H1 (cell line): ENCODE measurements around the gene SPOCD1. TPM values are rescaled to one million over a fixed set of nuclear protein-coding genes. Genes with fewer than 3 reads are reported as not detected.

Source experiments
- CTCF ChIA-PET: fragments of 300-600 bp; sonication (Branson Sonifier 250); formaldehyde crosslinking; loops from one replicate; lab custom pipeline; 2021; ENCODE audit not compliant: partially characterized antibody; lab: Charles Lee
- POLR2A ChIA-PET: fragments of 300-600 bp; sonication (Branson Sonifier 250); formaldehyde crosslinking; loops from one replicate; lab custom pipeline; 2021; ENCODE audit warnings: inconsistent platforms; ENCODE audit not compliant: partially characterized antibody; lab: Charles Lee
- DNase-seq, 2 experiments: peaks; one replicate each; pipeline versions ENCODE4 v3.0.0 to v3.0.0-alpha.2; 2010 to 2022; ENCODE audit warnings: low spot score in 2 of 2, low read depth in 1 of 2, mixed read lengths in 1 of 2
- FAIRE-seq: peaks from 2 replicates; lab custom pipeline; 2011; peaks lifted over from hg19 to GRCh38; lab: Jason Lieb, UNC
- H2AFZ ChIP-seq: 2 replicates; pipeline ENCODE4 v1.8.1; 2012; ENCODE audit warnings: low read length, inconsistent platforms
- H2AK5ac ChIP-seq: 2 replicates; pipeline ENCODE4 v1.6.1; 2013; ENCODE audit warnings: low read depth, low read length
- H2BK120ac ChIP-seq: replicated peaks from 2 replicates; pipeline ENCODE3; 2013; ENCODE audit warnings: low read depth, low read length, inconsistent platforms
- H2BK12ac ChIP-seq: 2 replicates; pipeline ENCODE4 v1.6.1; 2013; ENCODE audit warnings: low read depth, low read length
- H2BK15ac ChIP-seq: 2 replicates; pipeline ENCODE4 v1.6.1; 2013; ENCODE audit warnings: low read length
- H2BK20ac ChIP-seq: 2 replicates; pipeline ENCODE4 v1.6.1; 2013; ENCODE audit warnings: low read length
- H2BK5ac ChIP-seq: 2 replicates; pipeline ENCODE4 v1.6.1; 2013; ENCODE audit warnings: low read depth, low read length
- H3K14ac ChIP-seq: 2 replicates; pipeline ENCODE4 v1.6.1; 2013; ENCODE audit warnings: inconsistent platforms; ENCODE audit not compliant: insufficient read length
- H3K18ac ChIP-seq: 2 replicates; pipeline ENCODE4 v1.6.1; 2013; ENCODE audit warnings: low read length; ENCODE audit errors: extremely low read depth
- H3K23ac ChIP-seq: 2 replicates; pipeline ENCODE4 v1.6.1; 2013; ENCODE audit warnings: inconsistent platforms; ENCODE audit not compliant: insufficient read length
- H3K23me2 ChIP-seq: 2 replicates; pipeline ENCODE4 v1.6.1; 2013; ENCODE audit warnings: low read depth, low read length
- H3K27ac ChIP-seq: 2 replicates; pipeline ENCODE4 v1.6.1; 2011; ENCODE audit warnings: low read depth, low read length, inconsistent platforms
- H3K27me3 ChIP-seq, 4 experiments: replicated peaks in 1 of 4; 1 replicate in 1 of 4; 2 replicates in 3 of 4; pipeline versions ENCODE4 v1.6.1 to v1.8.1; 2011 to 2013; ENCODE audit warnings: low read length in 3 of 4, mild to moderate bottlenecking in 3 of 4, inconsistent platforms in 2 of 4, mixed read lengths in 2 of 4, moderate library complexity in 1 of 4; ENCODE audit not compliant: control insufficient read depth in 3 of 4, insufficient read depth in 3 of 4; ENCODE audit errors: extremely low read depth in 1 of 4
- H3K36me3 ChIP-seq, 4 experiments: 2 replicates each; pipeline versions ENCODE4 v1.6.1 to v1.8.1; 2011 to 2013; ENCODE audit warnings: mild to moderate bottlenecking in 4 of 4, low read length in 3 of 4, moderate library complexity in 2 of 4, control low read depth in 1 of 4, inconsistent platforms in 1 of 4; ENCODE audit not compliant: insufficient read depth in 4 of 4, control insufficient read depth in 2 of 4
- H3K4ac ChIP-seq: replicated peaks from 2 replicates; pipeline ENCODE3; 2013; ENCODE audit warnings: low read length, low read depth, mixed read lengths, inconsistent platforms; ENCODE audit not compliant: insufficient read length
- H3K4me1 ChIP-seq, 4 experiments: replicated peaks in 1 of 4; 1 replicate in 1 of 4; 2 replicates in 3 of 4; pipeline versions ENCODE4 v1.6.1 to v1.8.1; 2011 to 2013; ENCODE audit warnings: low read length in 3 of 4, inconsistent platforms in 2 of 4, mixed read lengths in 1 of 4; ENCODE audit not compliant: insufficient read depth in 4 of 4, control insufficient read depth in 3 of 4
- H3K4me2 ChIP-seq, 2 experiments: 2 replicates each; pipeline versions ENCODE4 v1.6.1 to v1.8.1; 2011 to 2013; ENCODE audit warnings: low read depth in 2 of 2, low read length in 2 of 2, control low read depth in 1 of 2, inconsistent platforms in 1 of 2, mild to moderate bottlenecking in 1 of 2; ENCODE audit not compliant: insufficient read depth in 1 of 2
- H3K4me3 ChIP-seq, 4 experiments: fragments of 200-600, 300-600 bp in 1 of 4; sonication (generic), shearing (Covaris generic), sonication (Bioruptor Twin) in 1 of 4; 2 replicates each; pipeline versions ENCODE4 v1.5.1 to v1.8.1; 2011 to 2016; ENCODE audit warnings: low read length in 4 of 4, low read depth in 3 of 4, control low read depth in 2 of 4, inconsistent platforms in 2 of 4, mild to moderate bottlenecking in 2 of 4, mixed read lengths in 1 of 4, moderate library complexity in 1 of 4; ENCODE audit not compliant: insufficient read depth in 2 of 4; ENCODE audit errors: extremely low read depth in 1 of 4
- H3K56ac ChIP-seq: replicated peaks from 2 replicates; pipeline ENCODE3; 2013; ENCODE audit warnings: low read depth, mild to moderate bottlenecking, mixed read lengths, low read length, inconsistent platforms; ENCODE audit not compliant: insufficient read length
- H3K79me1 ChIP-seq: 2 replicates; pipeline ENCODE4 v1.6.1; 2013; ENCODE audit warnings: low read depth, low read length, control low read depth
- H3K79me2 ChIP-seq, 2 experiments: 2 replicates each; pipeline versions ENCODE4 v1.6.1 to v1.8.1; 2012 to 2013; ENCODE audit warnings: low read length in 2 of 2, mild to moderate bottlenecking in 2 of 2, inconsistent platforms in 1 of 2; ENCODE audit not compliant: insufficient read depth in 2 of 2, control insufficient read depth in 1 of 2
- H3K9ac ChIP-seq, 4 experiments: replicated peaks in 1 of 4; 1 replicate in 1 of 4; 2 replicates in 3 of 4; pipeline versions ENCODE4 v1.6.1 to v1.8.1; 2011 to 2013; ENCODE audit warnings: low read depth in 3 of 4, low read length in 3 of 4, control low read depth in 2 of 4, mild to moderate bottlenecking in 2 of 4, moderate library complexity in 2 of 4, inconsistent platforms in 1 of 4; ENCODE audit errors: extremely low read depth in 1 of 4
- H3K9me3 ChIP-seq, 2 experiments: 2 replicates each; pipeline versions ENCODE4 v1.6.1 to v1.8.1; 2012 to 2013; ENCODE audit warnings: mild to moderate bottlenecking in 2 of 2, moderate library complexity in 2 of 2, control low read depth in 1 of 2, inconsistent platforms in 1 of 2, low read depth in 1 of 2, low read length in 1 of 2, mixed read lengths in 1 of 2; ENCODE audit not compliant: insufficient read depth in 2 of 2
- H4K20me1 ChIP-seq, 2 experiments: replicated peaks in 1 of 2; 2 replicates each; pipeline versions ENCODE3 to v1.8.1; 2011 to 2013; ENCODE audit warnings: inconsistent platforms in 2 of 2, low read length in 2 of 2, mild to moderate bottlenecking in 1 of 2; ENCODE audit not compliant: insufficient read depth in 2 of 2, control insufficient read depth in 1 of 2
- H4K5ac ChIP-seq: 2 replicates; pipeline ENCODE4 v1.6.1; 2013; ENCODE audit warnings: low read length, low read depth, mixed read lengths, inconsistent platforms; ENCODE audit not compliant: insufficient read length
- H4K8ac ChIP-seq: 2 replicates; pipeline ENCODE4 v1.8.0; 2013; ENCODE audit warnings: mild to moderate bottlenecking, moderate library complexity, low read length, inconsistent platforms; ENCODE audit not compliant: insufficient read depth; ENCODE audit errors: extremely low read depth
- H4K91ac ChIP-seq: replicated peaks from 2 replicates; pipeline ENCODE3; 2013; ENCODE audit warnings: low read length, mixed read lengths, inconsistent platforms; ENCODE audit not compliant: insufficient read length
- ASH2L ChIP-seq: fragments of 200-600, 300-600 bp; sonication (generic); IDR thresholded peaks from one replicate; pipeline ENCODE4 v1.7.1; 2017; ENCODE audit warnings: low read length
- CBX5 ChIP-seq: fragments of 300-800, 300-1000 bp; sonication (generic); IDR thresholded peaks from 2 replicates; pipeline ENCODE4 v1.7.1; 2016; ENCODE audit warnings: antibody characterized with exemption, low read length, low read depth
- FOSL1 ChIP-seq: IDR thresholded peaks from 2 replicates; pipeline ENCODE4 v1.6.1; 2011; ENCODE audit warnings: mild to moderate bottlenecking, low read depth, low read length, moderate library complexity; ENCODE audit not compliant: insufficient read depth
- KDM1A ChIP-seq: fragments of 200-600, 300-600 bp; sonication (generic); IDR thresholded peaks from 2 replicates; pipeline ENCODE4 v1.7.1; 2016; ENCODE audit warnings: mild to moderate bottlenecking, low read length, borderline replicate concordance
- MAFK ChIP-seq: IDR thresholded peaks from 2 replicates; pipeline ENCODE4 v1.6.1; 2012; ENCODE audit warnings: low read depth, mild to moderate bottlenecking, improper control_type of control experiment, low read length
- RBBP5 ChIP-seq: IDR thresholded peaks from 2 replicates; pipeline ENCODE4 v1.7.1; 2012; ENCODE audit warnings: low read depth, mild to moderate bottlenecking, inconsistent platforms, low read length, moderate library complexity, borderline replicate concordance
- TAF7 ChIP-seq: optimal IDR thresholded peaks from 2 replicates; pipeline ENCODE3; 2011; ENCODE audit warnings: low read depth, mild to moderate bottlenecking, inconsistent platforms, low read length, moderate library complexity, borderline replicate concordance
- polyA plus RNA-seq, 7 experiments: library from polyadenylated mRNA; depleted of rRNA in 3 of 7; stranded (reverse) in 5 of 7; unstranded in 2 of 7; fragments of >200 nt in 5 of 7; fragments of 200-250 nt in 2 of 7; gene quantifications; 1 replicate in 5 of 7; 2 replicates in 1 of 7; 4 replicates in 1 of 7; pipeline versions ENCODE4 v1.2.1 to v1.2.3, GENCODE V29; 2011 to 2013; ENCODE audit warnings: missing spikeins in 2 of 7, mixed read lengths in 2 of 7
- total RNA-seq: library from RNA; stranded (reverse); fragmentation: NEBNext Ultra II Directional; extraction: Animal tissue kit (Norgen Biotek cat#: 25700); gene quantifications from 2 replicates; pipeline ENCODE4 v1.2.1, GENCODE V29; 2021

The SPOCD1 gene
- total and polyA plus RNA-seq, 2 of the 8 experiments (the other 6 are each of a cell fraction or from before 2014, with no cell fraction given) = 1.8 to 2.9 TPM

- Histone ChIP-seq H3K36me3 (no peaks in the 10 kb centered on the region), H2AK5ac (no peak overlapping the region), H4K20me1 (no peaks in the 10 kb centered on the region), H3K79me2 (no peaks in the 10 kb centered on the region), H4K91ac (no peak overlapping the region), H3K79me1 (no peaks in the 10 kb centered on the region), H3K18ac (no peak overlapping the region), H2BK5ac (no peak overlapping the region), H3K9ac (no peak overlapping the region), H2AFZ (no peak overlapping the region), H3K27ac (no peak overlapping the region), H3K9me3 (no peaks in the 10 kb centered on the region), H3K14ac (no peak overlapping the region), H3K56ac (no peak overlapping the region), H2BK12ac (no peak overlapping the region), H2BK15ac (no peak overlapping the region), H3K27me3 (no peaks in the 10 kb centered on the region), H2BK120ac (no peak overlapping the region), H3K23ac (no peak overlapping the region), H3K4me3 (no peak overlapping the region), H3K4ac (no peak overlapping the region), H3K4me1 (no peaks in the 10 kb centered on the region), H4K8ac (no peak overlapping the region), H3K4me2 (no peak overlapping the region), H3K23me2 (no peaks in the 10 kb centered on the region), H2BK20ac (no peak overlapping the region), H4K5ac (no peak overlapping the region)
- FAIRE-seq (no peak), DNase-seq (no peak)
- ChIA-PET POLR2A (no interaction called here), CTCF (interaction anchor here (0.5 kb wide), 1 partner anchor 93 kb away, joined by 4 read pairs; no protein-coding TSS in a partner anchor)
- no peak for TF ChIP-seq MAFK
- TF ChIP-seq FOSL1 = no peak
- no peak for TF ChIP-seq RBBP5
- TF ChIP-seq KDM1A = peak; percentile 54; the same call in 1 of the 2 replicates
- TF ChIP-seq CBX5 = no peak
- TF ChIP-seq ASH2L = no peak
- TF ChIP-seq TAF7 = no peak
These were observed 30.7 kb upstream of the SPOCD1 start for GRCh38 chr1:31846484-31846883.
